ENCODE data around the gene DNAJA3. TPM values are rescaled to one million over a fixed set of nuclear protein-coding genes. Genes with fewer than 3 reads are reported as not detected.

DNAJA3 gene
- total RNA-seq, 5 donors from 2014 or later (not counting 1 experiment from before 2014, with no cell fraction given), result 37.7 to 73.8 (median 65.7) TPM

GRCh38 chr16:4411684-4412083 lies 14.0 kb upstream of the DNAJA3 start:
- CTCF ChIA-PET, result no interaction called here

GRCh38 chr16:4412159-4412558 lies 13.5 kb upstream of the DNAJA3 start:
- 99% methylated on average over 6 of the region's 8 CpGs for WGBS (ENCODE audit: insufficient coverage)
- Mint-ChIP-seq H3K9me3 (no peaks in the 10 kb centered on the region), H3K4me3 (peak overlapping the region in 2 of 3 donors; percentile 28 to 39), H3K36me3 (peaks cover 14% of the 10 kb centered on the region), H3K27me3 (no peaks in the 10 kb centered on the region), H3K4me1 (peaks cover 44 to 53% (median 45%) of the 10 kb centered on the region in 3 donors), H3K27ac (peak overlapping the region; percentile 46 to 74)
- no peak overlapping the region for H3K27ac ChIP-seq (ENCODE audit: low read length)
- ChIA-PET CTCF (interaction anchor here in 1 of 2 donors (0.5 to 1.2 kb wide), 2 partner anchors 8 to 27 kb away, joined by 3 to 8 read pairs; no protein-coding TSS in a partner anchor), POLR2A (no interaction called here)
- H3K4me3 ChIP-seq (ENCODE audit: control insufficient read depth in 1 of 2, extremely low read depth in 1 of 2, low read length in 1 of 2), result no peak overlapping the region
- no peak for DNase-seq
- H3K36me3 ChIP-seq (ENCODE audit: control insufficient read depth in 2 of 2, extremely low read depth in 1 of 2, insufficient read depth in 1 of 2, low read length in 1 of 2), result peaks cover 19 to 63% of the 10 kb centered on the region in 2 donors
- H3K9me3 ChIP-seq, result no peaks in the 10 kb centered on the region
- no peaks in the 10 kb centered on the region for H3K27me3 ChIP-seq (replicated peaks in 1 of 2; ENCODE audit: control insufficient read depth in 2 of 2, extremely low read depth in 1 of 2, insufficient read depth in 2 of 2, low read length in 1 of 2)
- no peak for ATAC-seq (replicated peaks in 1 of 4)
- peaks cover 6 to 76% of the 10 kb centered on the region in 2 experiments for H3K4me1 ChIP-seq (ENCODE audit: control insufficient read depth in 1 of 2, extremely low read depth in 1 of 2, insufficient read depth in 2 of 2, low read length in 2 of 2)

More at GRCh38 chr16:4411684-4412083, 14.0 kb upstream of the DNAJA3 start:
- WGBS (ENCODE audit: insufficient coverage), result 97% methylated on average over 11 of the region's 16 CpGs
- H3K4me1 ChIP-seq (ENCODE audit: control insufficient read depth in 1 of 2, extremely low read depth in 1 of 2, insufficient read depth in 2 of 2, low read length in 2 of 2), result peaks cover 2 to 71% of the 10 kb centered on the region in 2 experiments
- Mint-ChIP-seq H3K36me3 (peaks cover 14% of the 10 kb centered on the region), H3K9me3 (no peaks in the 10 kb centered on the region), H3K4me3 (no peak overlapping the region), H3K27me3 (no peaks in the 10 kb centered on the region), H3K27ac (no peak overlapping the region), H3K4me1 (peaks cover 42 to 50% (median 44%) of the 10 kb centered on the region in 3 donors)
- H3K36me3 ChIP-seq (ENCODE audit: control insufficient read depth in 2 of 2, extremely low read depth in 1 of 2, insufficient read depth in 1 of 2, low read length in 1 of 2), result peaks cover 20 to 67% of the 10 kb centered on the region in 2 donors
- H3K27ac ChIP-seq (ENCODE audit: low read length), result no peak overlapping the region
- no peak overlapping the region for H3K4me3 ChIP-seq (ENCODE audit: control insufficient read depth in 1 of 2, extremely low read depth in 1 of 2, low read length in 1 of 2)
- no peaks in the 10 kb centered on the region for H3K9me3 ChIP-seq
- no peaks in the 10 kb centered on the region for H3K27me3 ChIP-seq (replicated peaks in 1 of 2; ENCODE audit: control insufficient read depth in 2 of 2, extremely low read depth in 1 of 2, insufficient read depth in 2 of 2, low read length in 1 of 2)
- ATAC-seq (replicated peaks in 1 of 4) (no peak), DNase-seq (no peak)
- POLR2A ChIA-PET, result no interaction called here

- Histone ChIP-seq H3K27me3 (replicated peaks in 1 of 2; ENCODE audit: control insufficient read depth in 2 of 2, extremely low read depth in 1 of 2, insufficient read depth in 2 of 2, low read length in 1 of 2) (no peaks in the 10 kb centered on the region), H3K36me3 (ENCODE audit: control insufficient read depth in 2 of 2, extremely low read depth in 1 of 2, insufficient read depth in 1 of 2, low read length in 1 of 2) (peaks cover 14 to 56% of the 10 kb centered on the region in 2 donors), H3K9me3 (no peaks in the 10 kb centered on the region), H3K27ac (ENCODE audit: low read length) (peak overlapping the region; percentile 95), H3K4me3 (ENCODE audit: control insufficient read depth in 1 of 2, extremely low read depth in 1 of 2, low read length in 1 of 2) (no peak overlapping the region), H3K4me1 (ENCODE audit: control insufficient read depth in 1 of 2, extremely low read depth in 1 of 2, insufficient read depth in 2 of 2, low read length in 2 of 2) (peaks cover 6 to 75% of the 10 kb centered on the region in 2 experiments)
- ATAC-seq (replicated peaks in 1 of 4) (no peak), DNase-seq (no peak)
- H3K4me3 Mint-ChIP-seq, result peak overlapping the region in 1 of 3 donors; percentile 39
- WGBS (ENCODE audit: insufficient coverage), result 100% methylated on average over 4 of the region's 4 CpGs
- no peaks in the 10 kb centered on the region for H3K9me3 Mint-ChIP-seq
- POLR2A ChIA-PET, result interaction anchor here (1.2 to 2.2 kb wide), 2 partner anchors 11 to 92 kb away, joined by 5 to 7 read pairs; no protein-coding TSS in a partner anchor
- no peaks in the 10 kb centered on the region for H3K27me3 Mint-ChIP-seq
- CTCF ChIA-PET, result interaction anchor here in 1 of 2 donors (1.0 to 1.2 kb wide), 2 partner anchors 9 to 10 kb away, joined by 3 read pairs; no protein-coding TSS in a partner anchor
- peaks cover 14% of the 10 kb centered on the region for H3K36me3 Mint-ChIP-seq
- H3K27ac Mint-ChIP-seq, result peak overlapping the region; percentile 39 to 94
- peaks cover 44 to 53% (median 47%) of the 10 kb centered on the region in 3 donors for H3K4me1 Mint-ChIP-seq
Measured at GRCh38 chr16:4412854-4413253, 12.8 kb upstream of the DNAJA3 start.

DNA sequence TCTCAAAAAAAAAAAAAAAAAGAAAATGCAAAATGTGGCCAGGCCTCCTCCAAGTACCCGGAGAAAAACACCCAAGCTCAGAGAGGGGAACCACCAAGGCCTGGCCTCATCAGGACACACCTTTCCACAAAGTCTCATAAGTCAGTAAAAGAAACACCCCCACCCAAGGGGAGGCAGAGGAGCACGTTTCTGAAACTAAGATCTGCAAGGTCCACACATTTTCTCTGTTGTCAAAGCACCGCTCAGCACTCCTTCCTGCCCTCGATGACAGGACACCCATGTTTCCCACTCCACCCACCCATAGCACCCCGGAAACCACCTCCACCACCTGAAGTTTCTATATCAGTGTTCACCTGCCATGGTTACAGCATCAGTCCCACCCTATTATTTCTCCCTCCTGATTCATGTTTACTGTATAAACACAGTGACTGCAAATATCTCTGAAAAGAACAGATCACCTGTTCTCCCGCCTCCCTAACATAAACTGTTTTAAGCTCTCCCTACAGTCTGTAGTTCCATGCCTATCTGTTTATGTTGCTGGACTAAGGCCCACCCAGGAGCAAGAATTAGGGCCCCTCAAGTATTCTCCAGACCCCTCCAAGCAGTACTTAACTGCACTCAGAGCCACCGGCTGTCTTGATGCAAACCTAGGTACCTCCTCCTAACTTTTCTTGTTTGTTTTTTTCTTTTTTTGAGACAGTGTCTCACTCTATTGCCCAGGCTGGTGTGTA lies 11.3 kb upstream of the DNAJA3 start:
- CTCF ChIA-PET, result interaction anchor here (0.6 to 1.0 kb wide), 4 partner anchors 10 to 366 kb away, joined by 3 read pairs; no protein-coding TSS in a partner anchor

GRCh38 chr16:4415538-4416199 lies 10.0 kb upstream of the DNAJA3 start:
- Histone ChIP-seq H3K4me1 (ENCODE audit: control insufficient read depth in 1 of 2, extremely low read depth in 1 of 2, insufficient read depth in 2 of 2, low read length in 2 of 2) (peaks cover 6 to 54% of the 10 kb centered on the region in 2 experiments), H3K27me3 (replicated peaks in 1 of 2; ENCODE audit: control insufficient read depth in 2 of 2, extremely low read depth in 1 of 2, insufficient read depth in 2 of 2, low read length in 1 of 2) (no peaks in the 10 kb centered on the region), H3K27ac (ENCODE audit: low read length) (peak overlapping the region; percentile 95), H3K4me3 (ENCODE audit: control insufficient read depth in 1 of 2, extremely low read depth in 1 of 2, low read length in 1 of 2) (peak overlapping the region; percentile 66 to 68), H3K9me3 (no peaks in the 10 kb centered on the region), H3K36me3 (ENCODE audit: control insufficient read depth in 2 of 2, extremely low read depth in 1 of 2, insufficient read depth in 1 of 2, low read length in 1 of 2) (peaks cover 4 to 28% of the 10 kb centered on the region in 2 donors)
- H3K27ac Mint-ChIP-seq, result peak overlapping the region; percentile 94
- ATAC-seq (replicated peaks in 1 of 4) (peak in 3 of 4 experiments; percentile 15 to 30 (median 25)), DNase-seq (peak; percentile 19 to 73 (median 62))
- no peaks in the 10 kb centered on the region for H3K9me3 Mint-ChIP-seq
- H3K4me3 Mint-ChIP-seq, result peak overlapping the region; percentile 91 to 93 (median 92)
- H3K36me3 Mint-ChIP-seq, result peaks cover 8% of the 10 kb centered on the region
- 1% methylated on average over 38 of the region's 44 CpGs for WGBS (ENCODE audit: insufficient coverage)
- peaks cover 35 to 44% (median 37%) of the 10 kb centered on the region in 3 donors for H3K4me1 Mint-ChIP-seq
- ChIA-PET POLR2A (interaction anchor here (0.5 to 1.7 kb wide), 2 partner anchors 14 to 89 kb away, joined by 4 to 6 read pairs; no protein-coding TSS in a partner anchor), CTCF (interaction anchor here in 1 of 2 donors (1.0 kb wide), 1 partner anchor 11 kb away, joined by 3 read pairs; no protein-coding TSS in a partner anchor)
- no peaks in the 10 kb centered on the region for H3K27me3 Mint-ChIP-seq

More for the DNA sequence above, 11.3 kb upstream of the DNAJA3 start:
- Histone ChIP-seq H3K4me1 (ENCODE audit: control insufficient read depth in 1 of 2, extremely low read depth in 1 of 2, insufficient read depth in 2 of 2, low read length in 2 of 2) (peaks cover 6 to 65% of the 10 kb centered on the region in 2 experiments), H3K27me3 (replicated peaks in 1 of 2; ENCODE audit: control insufficient read depth in 2 of 2, extremely low read depth in 1 of 2, insufficient read depth in 2 of 2, low read length in 1 of 2) (no peaks in the 10 kb centered on the region), H3K36me3 (ENCODE audit: control insufficient read depth in 2 of 2, extremely low read depth in 1 of 2, insufficient read depth in 1 of 2, low read length in 1 of 2) (peaks cover 10 to 41% of the 10 kb centered on the region in 2 donors), H3K9me3 (no peaks in the 10 kb centered on the region), H3K4me3 (ENCODE audit: control insufficient read depth in 1 of 2, extremely low read depth in 1 of 2, low read length in 1 of 2) (peak overlapping the region in 1 of 2 donors; percentile 66), H3K27ac (ENCODE audit: low read length) (peak overlapping the region; percentile 95)
- H3K36me3 Mint-ChIP-seq, result peaks cover 14% of the 10 kb centered on the region
- H3K9me3 Mint-ChIP-seq, result no peaks in the 10 kb centered on the region
- no peaks in the 10 kb centered on the region for H3K27me3 Mint-ChIP-seq
- H3K4me3 Mint-ChIP-seq, result peak overlapping the region; percentile 91 to 93 (median 92)
- 3% methylated on average over 6 of the region's 7 CpGs for WGBS (ENCODE audit: insufficient coverage)
- H3K27ac Mint-ChIP-seq, result peak overlapping the region; percentile 94
- peaks cover 43 to 52% (median 44%) of the 10 kb centered on the region in 3 donors for H3K4me1 Mint-ChIP-seq
- peak; percentile 43 to 93 (median 85) for DNase-seq
- POLR2A ChIA-PET, result interaction anchor here (0.5 to 2.2 kb wide), 6 partner anchors 9 to 320 kb away, joined by 3 to 7 read pairs (median 4); partner anchors contain the start of gene DNAAF8 (in 1 of the 2)
- ATAC-seq (replicated peaks in 1 of 4), result peak; percentile 59 to 64 (median 62)

All from T-cell (primary cell).